Omental fat pad (tissue), 4 donors: ENCODE data around the gene LRG1. TPM values are rescaled to one million over a fixed set of nuclear protein-coding genes. Genes with fewer than 3 reads are reported as not detected.

Experiments
- ATAC-seq: fragments of 150-250 bp; one replicate; pipeline ENCODE4 v1.9.1; 2016; ENCODE audit warnings: mild to moderate bottlenecking, moderate library complexity; ENCODE audit not compliant: low FRiP score
- DNase-seq: peaks from one replicate; pipeline ENCODE4 v3.0.0-alpha.2; 2019; ENCODE audit warnings: low spot score
- CTCF ChIP-seq, 3 donors: fragments of 450-650 bp; IDR thresholded peaks; one replicate each; pipeline ENCODE4 v1.5.1; 2016 to 2017; ENCODE audit warnings: antibody characterized with exemption in 3 of 3, mild to moderate bottlenecking in 3 of 3, moderate library complexity in 2 of 3
- total RNA-seq, 4 donors: library from RNA; depleted of rRNA; stranded (reverse); fragments of >200 nt; gene quantifications; one replicate each; pipeline ENCODE4 v1.1.0, GENCODE V29; 2016

Gene LRG1
- total RNA-seq, 4 donors from 2014 or later: 1.4 to 22.6 (median 5.4) TPM

- no peak for ATAC-seq
- no peak for DNase-seq
These were observed 14.3 kb downstream of the LRG1 start for GRCh38 chr19:4525563-4526002.

GRCh38 chr19:4524808-4525562, 14.9 kb downstream of the LRG1 start:
- no peak for TF ChIP-seq CTCF (IDR thresholded peaks at IDR 0.05)
- DNase-seq (peak; percentile 68), ATAC-seq (no peak)

More at GRCh38 chr19:4525563-4526002, 14.3 kb downstream of the LRG1 start:
- TF ChIP-seq CTCF (IDR thresholded peaks at IDR 0.05): no peak

GRCh38 chr19:4523306-4524110, 16.3 kb downstream of the LRG1 start:
- DNase-seq (no peak), ATAC-seq (no peak)
- TF ChIP-seq CTCF (IDR thresholded peaks at IDR 0.05): no peak

- DNase-seq (no peak), ATAC-seq (no peak)
- no peak for TF ChIP-seq CTCF (IDR thresholded peaks at IDR 0.05)
These were observed 17.4 kb downstream of the LRG1 start for GRCh38 chr19:4522291-4523002.

GRCh38 chr19:4521888-4522242, 18.0 kb downstream of the LRG1 start:
- no peak for TF ChIP-seq CTCF (IDR thresholded peaks at IDR 0.05)
- ATAC-seq: no peak
- no peak for DNase-seq

- no peak for TF ChIP-seq CTCF (IDR thresholded peaks at IDR 0.05)
- no peak for DNase-seq
- ATAC-seq: no peak
These were observed 18.5 kb downstream of the LRG1 start for GRCh38 chr19:4521170-4521887.
